ENCODE data around the gene RAC3.

RAC3 gene

DNA sequence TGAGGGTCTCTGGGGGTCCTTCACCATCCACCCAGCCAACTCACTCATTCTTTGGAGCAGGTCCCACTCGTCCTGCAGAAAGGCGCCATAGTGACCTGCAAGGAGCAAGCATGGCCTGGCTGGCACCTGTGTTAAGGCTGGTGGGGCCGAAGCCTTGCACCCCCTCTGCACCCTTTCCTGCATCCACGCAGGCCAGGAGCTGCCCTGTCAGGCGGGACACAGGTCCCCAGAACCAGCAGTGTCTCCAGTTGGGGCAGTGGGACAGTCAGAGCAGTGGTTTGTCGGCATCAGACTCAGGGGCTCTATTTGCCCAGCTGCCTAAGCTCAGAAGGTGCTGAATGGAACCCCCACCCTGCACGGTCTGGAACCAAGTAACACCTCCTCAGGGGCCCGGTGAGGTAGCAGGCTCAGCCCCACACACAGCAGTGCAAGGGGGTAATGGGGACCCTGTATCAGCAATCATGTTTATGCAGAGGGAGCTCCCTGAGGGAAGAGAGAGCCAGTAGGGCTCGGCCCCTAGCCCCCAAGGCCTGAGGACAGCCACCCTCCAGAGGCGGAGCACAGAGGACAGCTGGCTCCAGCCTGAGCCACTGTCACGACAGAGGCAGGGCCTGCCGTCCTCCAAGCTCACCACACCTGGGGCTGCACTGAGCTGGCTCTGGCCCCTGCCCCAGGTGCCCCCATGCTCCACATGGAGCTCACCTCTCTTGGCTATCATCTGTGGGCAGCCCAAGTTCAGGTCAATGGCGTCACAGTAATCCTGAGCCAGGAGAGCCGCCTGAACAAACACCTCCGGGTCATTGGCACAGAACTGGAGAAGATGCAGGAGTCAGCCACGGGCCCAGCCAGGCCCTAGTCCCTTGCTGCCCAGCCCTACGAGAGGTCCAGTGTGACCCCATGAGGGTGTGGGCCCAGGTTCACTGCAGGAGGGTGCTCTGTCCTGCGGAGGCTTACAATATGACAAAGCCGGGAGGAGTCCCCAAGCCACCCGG, 32.2 kb downstream of the RAC3 start:
- TF ChIP-seq SIN3A (IDR thresholded peaks at IDR 0.05; ENCODE audit: borderline replicate concordance, insufficient read depth, low read length) (no peak), REST (IDR thresholded peaks at IDR 0.05; ENCODE audit: insufficient read depth in 1 of 2, low read depth in 2 of 2, low read length in 2 of 2) (no peak), POLR2AphosphoS5 (IDR thresholded peaks at IDR 0.05; ENCODE audit: low read depth, low read length) (no peak), TAF1 (IDR thresholded peaks at IDR 0.05; ENCODE audit: borderline replicate concordance, insufficient read depth, low read length) (no peak), FOXP2 (optimal IDR thresholded peaks at IDR 0.05; ENCODE audit: borderline replicate concordance, extremely low read depth, extremely low read length, insufficient read depth) (no peak)

DNA sequence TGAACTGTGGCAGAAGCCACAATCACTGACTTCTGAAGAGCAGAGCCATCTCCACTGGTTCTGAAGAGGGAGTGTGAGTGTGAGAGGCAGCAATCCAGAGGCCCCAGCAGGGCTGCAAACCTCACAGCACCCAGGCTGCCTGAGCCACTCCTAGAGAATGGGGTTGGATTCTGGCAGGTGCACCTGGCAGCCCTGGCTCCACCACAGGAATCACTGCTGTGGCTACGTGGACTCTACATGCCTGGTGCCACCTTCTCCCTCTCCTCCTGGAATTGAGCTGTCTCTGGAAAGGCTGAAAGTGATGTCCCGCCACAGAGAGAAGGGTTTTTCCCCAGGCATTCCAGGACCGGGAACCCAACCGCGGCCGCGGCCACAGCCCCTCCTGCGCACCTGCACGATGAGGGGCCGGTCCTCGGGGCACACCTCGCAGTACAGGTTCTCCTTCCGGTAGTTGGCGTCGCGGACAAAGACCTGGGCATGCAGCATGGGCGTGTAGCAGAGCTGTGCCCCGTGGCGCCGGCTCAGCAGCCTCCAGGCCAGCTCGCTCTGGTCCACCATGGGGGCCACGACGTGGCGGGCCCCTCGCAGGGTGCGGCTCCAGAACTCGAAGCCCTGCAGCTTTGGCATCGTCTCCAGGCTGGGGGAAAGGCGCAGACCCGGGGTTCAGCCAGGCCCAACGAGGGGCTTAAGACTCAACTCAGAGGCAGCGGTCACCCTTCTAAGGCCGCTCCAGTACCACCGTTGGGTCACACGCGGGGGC, 33.1 kb downstream of the RAC3 start:
- no peak for TF ChIP-seq FOXP2 (optimal IDR thresholded peaks at IDR 0.05; ENCODE audit: borderline replicate concordance, extremely low read depth, extremely low read length, insufficient read depth)
- no peak for TF ChIP-seq REST (IDR thresholded peaks at IDR 0.05; ENCODE audit: insufficient read depth in 1 of 2, low read depth in 2 of 2, low read length in 2 of 2)
- TF ChIP-seq POLR2AphosphoS5 (IDR thresholded peaks at IDR 0.05; ENCODE audit: low read depth, low read length) = no peak
- no peak for TF ChIP-seq TAF1 (IDR thresholded peaks at IDR 0.05; ENCODE audit: borderline replicate concordance, insufficient read depth, low read length)

DNA sequence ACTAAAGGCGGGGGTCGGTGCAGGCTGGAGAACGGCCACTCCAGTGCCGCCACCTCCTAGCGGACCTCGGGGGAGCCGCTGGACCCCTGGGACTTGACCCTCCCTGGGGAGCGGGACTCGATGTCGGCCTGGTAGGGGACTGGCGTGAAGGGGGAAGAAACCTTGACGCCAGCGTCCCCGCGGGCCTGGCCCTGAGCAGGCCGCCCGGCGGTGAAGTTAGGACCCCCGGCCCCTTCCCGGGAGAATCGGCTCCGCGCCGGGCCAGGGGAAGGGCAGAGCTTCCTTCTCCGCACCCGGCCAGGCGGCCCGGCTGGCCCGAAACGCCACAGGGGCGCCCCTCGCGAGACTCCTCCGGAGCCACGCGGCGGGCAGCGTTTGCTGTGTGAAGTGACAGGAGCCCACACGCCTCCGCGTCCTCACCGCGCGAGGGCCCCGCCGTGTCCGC, 33.7 kb downstream of the RAC3 start:
- TF ChIP-seq FOXP2 (optimal IDR thresholded peaks at IDR 0.05; ENCODE audit: borderline replicate concordance, extremely low read depth, extremely low read length, insufficient read depth) (no peak), TAF1 (IDR thresholded peaks at IDR 0.05; ENCODE audit: borderline replicate concordance, insufficient read depth, low read length) (no peak), POLR2AphosphoS5 (IDR thresholded peaks at IDR 0.05; ENCODE audit: low read depth, low read length) (no peak), REST (IDR thresholded peaks at IDR 0.05; ENCODE audit: insufficient read depth in 1 of 2, low read depth in 2 of 2, low read length in 2 of 2) (no peak), SIN3A (IDR thresholded peaks at IDR 0.05; ENCODE audit: borderline replicate concordance, insufficient read depth, low read length) (no peak)

GRCh38 chr17:82065638-82066303, 34.3 kb downstream of the RAC3 start, which contains the start of gene DUS1L:
Gene DUS1L (minus strand): TSS chr17:82065804. CDS start chr17:82065059, 745 bp downstream.
- TF ChIP-seq FOXP2 (optimal IDR thresholded peaks at IDR 0.05; ENCODE audit: borderline replicate concordance, extremely low read depth, extremely low read length, insufficient read depth) (peak; percentile 89), POLR2AphosphoS5 (IDR thresholded peaks at IDR 0.05; ENCODE audit: low read depth, low read length) (peak; percentile 62), TAF1 (IDR thresholded peaks at IDR 0.05; ENCODE audit: borderline replicate concordance, insufficient read depth, low read length) (peak; percentile 97), SIN3A (IDR thresholded peaks at IDR 0.05; ENCODE audit: borderline replicate concordance, insufficient read depth, low read length) (no peak), REST (IDR thresholded peaks at IDR 0.05; ENCODE audit: insufficient read depth in 1 of 2, low read depth in 2 of 2, low read length in 2 of 2) (no peak)

Data from PFSK-1 (cell line).